HCT116 (cell line): ENCODE data around the gene TPT1. TPM values are rescaled to one million over a fixed set of nuclear protein-coding genes. Genes with fewer than 3 reads are reported as not detected.

ENCODE experiments used
- ATAC-seq: fragments of 200-7000 bp; cut with Tn5 transposase; 2 replicates; pipeline ENCODE4 v1.9.1; 2020; ENCODE audit warnings: mild to moderate bottlenecking, moderate library complexity
- BruUV-seq: library from RNA; stranded (reverse); fragments of 400-500 nt; replicated peaks from 2 replicates; lab custom pipeline; 2021; lab: Mats Ljungman, UMichigan
- CTCF ChIA-PET: fragments of 300-600 bp; sonication (Branson Sonifier 250); formaldehyde crosslinking; loops from one replicate; lab custom pipeline; 2021; ENCODE audit warnings: antibody characterized with exemption; lab: Charles Lee
- POLR2A ChIA-PET: fragments of 300-600, 350-600 bp; sonication (Branson Sonifier 250); formaldehyde crosslinking; loops from one replicate; lab custom pipeline; 2021; ENCODE audit warnings: antibody characterized with exemption; lab: Charles Lee
- RAD21 ChIA-PET, 2 experiments: fragments of 300-600 bp; sonication (Branson Sonifier 250); formaldehyde crosslinking; loops; one replicate each; lab custom pipeline; 2023; ENCODE audit warnings: low total read pairs in 2 of 2; ENCODE audit not compliant: uncharacterized antibody in 2 of 2, unreplicated experiment in 2 of 2, low non-redundant PET in 1 of 2; lab: Charles Lee
- DNase-seq: peaks from one replicate; pipeline ENCODE4 v3.0.0-alpha.2; 2010; ENCODE audit warnings: low read depth, low spot score
- H2AFZ ChIP-seq: fragments of 200-600 bp; shearing (Covaris generic), sonication (generic); 2 replicates; pipeline ENCODE4 v1.6.1; 2017; ENCODE audit warnings: low read depth, mixed run types, mixed read lengths, antibody characterized with exemption, low read length; ENCODE audit not compliant: poor library complexity, severe bottlenecking
- H3K27ac ChIP-seq: 2 replicates; pipeline ENCODE4 v1.5.1; 2012; ENCODE audit warnings: low read depth, low read length
- H3K27me3 ChIP-seq: fragments of 200-600 bp; sonication (generic); 2 replicates; pipeline ENCODE4 v1.6.1; 2016; ENCODE audit warnings: mixed run types, low read length, mixed read lengths; ENCODE audit not compliant: insufficient read depth
- H3K36me3 ChIP-seq, 2 experiments: fragments of 200-500 bp in 1 of 2; fragments of 200-600 bp in 1 of 2; sonication (Bioruptor generic) in 1 of 2; sonication (generic) in 1 of 2; 2 replicates each; pipeline versions ENCODE4 v1.5.1 to v1.6.1; 2014 to 2016; ENCODE audit warnings: low read length in 2 of 2, inconsistent platforms in 1 of 2, mixed read lengths in 1 of 2, mixed run types in 1 of 2; ENCODE audit not compliant: insufficient read depth in 2 of 2, control insufficient read depth in 1 of 2
- H3K4me1 ChIP-seq, 2 experiments: fragments of 200-600 bp in 1 of 2; sonication (generic) in 1 of 2; 2 replicates each; pipeline versions ENCODE4 v1.5.1 to v1.6.1; 2012 to 2017; ENCODE audit warnings: low read length in 2 of 2, inconsistent platforms in 1 of 2, mild to moderate bottlenecking in 1 of 2, mixed read lengths in 1 of 2, mixed run types in 1 of 2, moderate library complexity in 1 of 2; ENCODE audit not compliant: insufficient read depth in 2 of 2, control insufficient read depth in 1 of 2
- H3K4me2 ChIP-seq: fragments of 200-600 bp; sonication (generic); 2 replicates; pipeline ENCODE4 v1.6.1; 2017; ENCODE audit warnings: mixed run types, low read length, mixed read lengths
- H3K4me3 ChIP-seq, 2 experiments: fragments of 200-600 bp in 1 of 2; sonication (generic) in 1 of 2; replicated peaks in 1 of 2; 2 replicates each; pipeline ENCODE4 v1.5.1; 2011 to 2016; ENCODE audit warnings: low read length in 2 of 2, control low read depth in 1 of 2, low read depth in 1 of 2, mild to moderate bottlenecking in 1 of 2, mixed read lengths in 1 of 2, mixed run types in 1 of 2
- H3K79me2 ChIP-seq: fragments of 200-600 bp; sonication (generic); 2 replicates; pipeline ENCODE4 v1.6.1; 2017; ENCODE audit warnings: mild to moderate bottlenecking, mixed run types, low read length, moderate library complexity, mixed read lengths; ENCODE audit not compliant: insufficient read depth
- H3K9ac ChIP-seq: fragments of 200-600 bp; sonication (generic); 2 replicates; pipeline ENCODE4 v1.6.1; 2016; ENCODE audit warnings: low read length, mixed read lengths
- H3K9me2 ChIP-seq: fragments of 200-600 bp; sonication (generic), shearing (Covaris generic); 2 replicates; pipeline ENCODE4 v1.6.1; 2017; ENCODE audit warnings: mixed run types, mild to moderate bottlenecking, moderate library complexity; ENCODE audit not compliant: insufficient read depth
- H3K9me3 ChIP-seq, 2 experiments: fragments of 200-500 bp in 1 of 2; fragments of 200-600 bp in 1 of 2; sonication (Bioruptor generic) in 1 of 2; sonication (generic) in 1 of 2; 2 replicates each; pipeline ENCODE4 v1.6.1; 2014 to 2017; ENCODE audit warnings: low read length in 2 of 2, mixed read lengths in 2 of 2, inconsistent platforms in 1 of 2, low read depth in 1 of 2, mild to moderate bottlenecking in 1 of 2, mixed run types in 1 of 2, moderate library complexity in 1 of 2; ENCODE audit not compliant: control insufficient read depth in 1 of 2, insufficient read depth in 1 of 2
- H4K20me1 ChIP-seq: fragments of 200-600 bp; sonication (generic), shearing (Covaris generic); 2 replicates; pipeline ENCODE4 v1.6.1; 2017; ENCODE audit warnings: mixed run types, mild to moderate bottlenecking, moderate library complexity; ENCODE audit not compliant: insufficient read depth
- CEBPB ChIP-seq: IDR thresholded peaks from 2 replicates; pipeline ENCODE4 v1.6.1; 2012; ENCODE audit warnings: low read depth
- EZH2 ChIP-seq: fragments of 200-600 bp; sonication (generic); IDR thresholded peaks from 2 replicates; pipeline ENCODE4 v1.6.1; 2017; ENCODE audit warnings: antibody characterized with exemption, mixed run types
- FOSL1 ChIP-seq: IDR thresholded peaks from 2 replicates; pipeline ENCODE4 v1.6.1; 2012; ENCODE audit warnings: low read depth
- JUND ChIP-seq: IDR thresholded peaks from 2 replicates; pipeline ENCODE4 v1.6.1; 2012
- POLR2A ChIP-seq: IDR thresholded peaks from 2 replicates; pipeline ENCODE4 v1.7.0; 2011; ENCODE audit warnings: borderline replicate concordance; ENCODE audit not compliant: insufficient read depth, insufficient read length; ENCODE audit errors: extremely low read depth
- RAD21 ChIP-seq: IDR thresholded peaks from 2 replicates; pipeline ENCODE4 v1.6.1; 2012; ENCODE audit warnings: low read depth, mild to moderate bottlenecking
- SIN3A ChIP-seq: IDR thresholded peaks from 2 replicates; pipeline ENCODE4 v1.6.1; 2012; ENCODE audit warnings: low read depth
- SP1 ChIP-seq: IDR thresholded peaks from 2 replicates; pipeline ENCODE4 v1.6.1; 2012; ENCODE audit warnings: low read depth
- YY1 ChIP-seq: IDR thresholded peaks from 2 replicates; pipeline ENCODE4 v1.6.1; 2011; ENCODE audit warnings: low read length, low read depth, moderate library complexity, mild to moderate bottlenecking; ENCODE audit not compliant: insufficient replicate concordance; ENCODE audit errors: extremely low read depth
- intact Hi-C: fragments of 100-400 bp; cut with micrococcal nuclease; formaldehyde crosslinking; loops from 2 replicates; pipeline ENCODE4 v1.10.0; 2022
- total RNA-seq: library from RNA; stranded (reverse); gene quantifications from one replicate; pipeline ENCODE4 v1.2.1, GENCODE V29; 2021; ENCODE audit not compliant: unreplicated experiment
- TF ChIP-seq, protein P1 (sequence below), 3 experiments: fragments of 200-600 bp in 1 of 3; sonication (generic) in 1 of 3; IDR thresholded peaks in 2 of 3; conservative IDR thresholded peaks in 1 of 3; 2 replicates each; pipeline ENCODE4 v1.5.1; 2012 to 2017; ENCODE audit warnings: low read depth in 2 of 3, low read length in 2 of 3, antibody characterized with exemption in 1 of 3, borderline replicate concordance in 1 of 3, control low read depth in 1 of 3, mild to moderate bottlenecking in 1 of 3, mixed read lengths in 1 of 3, mixed run types in 1 of 3, moderate library complexity in 1 of 3; ENCODE audit not compliant: insufficient read depth in 1 of 3
- TF ChIP-seq, protein P2 (sequence below): IDR thresholded peaks from 2 replicates; pipeline ENCODE4 v1.6.1; 2012
- TF ChIP-seq, protein P3 (sequence below): IDR thresholded peaks from 2 replicates; pipeline ENCODE4 v1.6.1; 2011; ENCODE audit warnings: mild to moderate bottlenecking, low read length, moderate library complexity; ENCODE audit not compliant: insufficient replicate concordance; ENCODE audit errors: extremely low read depth

TPT1 gene
- total RNA-seq, 1 experiment from 2014 or later, result 2,859 TPM

- RAD21 ChIA-PET, result interaction anchor here in 1 of 2 experiments (0.7 kb wide), 1 partner anchor 92 kb away, joined by 3 read pairs; no protein-coding TSS in a partner anchor
- H3K4me1 ChIP-seq, result peaks cover 37 to 77% of the 10 kb centered on the region in 2 experiments
- ATAC-seq, result no peak
Observed at GRCh38 chr13:45364876-45365557, 24.0 kb upstream of the TPT1 start.

DNA sequence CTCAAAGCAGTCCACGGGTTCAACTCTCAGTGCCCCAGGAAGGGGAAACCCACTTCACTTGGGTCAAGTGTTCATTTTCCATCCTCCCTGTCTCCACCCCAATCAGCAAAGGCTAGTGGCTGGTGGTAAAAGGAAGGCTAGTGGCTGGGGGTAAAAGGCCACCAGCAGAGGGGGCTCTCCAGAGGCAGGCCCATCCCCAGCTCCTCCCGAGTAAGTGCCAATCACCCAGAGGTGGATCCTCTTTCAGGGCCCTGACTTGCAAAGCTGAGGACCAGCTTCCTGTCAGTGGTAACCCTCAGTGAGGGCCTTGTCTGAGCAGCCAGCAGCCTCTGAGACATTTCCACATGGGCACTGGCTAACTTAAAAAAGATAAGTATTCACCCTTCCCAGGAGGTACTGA is 22.0 kb upstream of the TPT1 start:
- RAD21 ChIA-PET, result no interaction called here
- peak; percentile 24 for ATAC-seq
- no peaks in the 10 kb centered on the region for H4K20me1 ChIP-seq
- no peak overlapping the region for H3K4me3 ChIP-seq
- BruUV-seq, result no TSS peak
- H3K9me2 ChIP-seq, result no peaks in the 10 kb centered on the region
- no peak overlapping the region for H3K27ac ChIP-seq
- CTCF ChIA-PET, result interaction anchor here (0.7 to 1.0 kb wide), 2 partner anchors 9 to 32 kb away, joined by 3 to 4 read pairs; no protein-coding TSS in a partner anchor
- intact Hi-C loops, result no loop called here
- TF ChIP-seq, protein P1, sequence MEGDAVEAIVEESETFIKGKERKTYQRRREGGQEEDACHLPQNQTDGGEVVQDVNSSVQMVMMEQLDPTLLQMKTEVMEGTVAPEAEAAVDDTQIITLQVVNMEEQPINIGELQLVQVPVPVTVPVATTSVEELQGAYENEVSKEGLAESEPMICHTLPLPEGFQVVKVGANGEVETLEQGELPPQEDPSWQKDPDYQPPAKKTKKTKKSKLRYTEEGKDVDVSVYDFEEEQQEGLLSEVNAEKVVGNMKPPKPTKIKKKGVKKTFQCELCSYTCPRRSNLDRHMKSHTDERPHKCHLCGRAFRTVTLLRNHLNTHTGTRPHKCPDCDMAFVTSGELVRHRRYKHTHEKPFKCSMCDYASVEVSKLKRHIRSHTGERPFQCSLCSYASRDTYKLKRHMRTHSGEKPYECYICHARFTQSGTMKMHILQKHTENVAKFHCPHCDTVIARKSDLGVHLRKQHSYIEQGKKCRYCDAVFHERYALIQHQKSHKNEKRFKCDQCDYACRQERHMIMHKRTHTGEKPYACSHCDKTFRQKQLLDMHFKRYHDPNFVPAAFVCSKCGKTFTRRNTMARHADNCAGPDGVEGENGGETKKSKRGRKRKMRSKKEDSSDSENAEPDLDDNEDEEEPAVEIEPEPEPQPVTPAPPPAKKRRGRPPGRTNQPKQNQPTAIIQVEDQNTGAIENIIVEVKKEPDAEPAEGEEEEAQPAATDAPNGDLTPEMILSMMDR (IDR thresholded peaks at IDR 0.05 in 2 of 3, conservative IDR thresholded peaks at IDR 0.05 in 1 of 3; ENCODE audit: borderline replicate concordance in 1 of 3, insufficient read depth in 1 of 3, low read depth in 2 of 3, low read length in 2 of 3), result peak in 2 of 3 experiments; percentile 48; a peak in 3 of 6 replicates
- TF ChIP-seq POLR2A (no peak), SP1 (no peak), JUND (no peak)
- TF ChIP-seq, protein P2, sequence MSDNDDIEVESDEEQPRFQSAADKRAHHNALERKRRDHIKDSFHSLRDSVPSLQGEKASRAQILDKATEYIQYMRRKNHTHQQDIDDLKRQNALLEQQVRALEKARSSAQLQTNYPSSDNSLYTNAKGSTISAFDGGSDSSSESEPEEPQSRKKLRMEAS, result no peak
- H3K4me2 ChIP-seq, result peak overlapping the region; percentile 85
- H3K36me3 ChIP-seq, result no peaks in the 10 kb centered on the region
- DNase-seq, result no peak
- no peak overlapping the region for H3K9ac ChIP-seq
- POLR2A ChIA-PET, result no interaction called here
- no peak overlapping the region for H2AFZ ChIP-seq
- no peaks in the 10 kb centered on the region for H3K27me3 ChIP-seq
- no peaks in the 10 kb centered on the region for H3K9me3 ChIP-seq
- H3K4me1 ChIP-seq, result peaks cover 32 to 68% of the 10 kb centered on the region in 2 experiments
- peaks cover 2% of the 10 kb centered on the region; the same call in 1 of the 2 replicates for H3K79me2 ChIP-seq

More at GRCh38 chr13:45364876-45365557, 24.0 kb upstream of the TPT1 start:
- no TSS peak for BruUV-seq
- TF ChIP-seq EZH2, result no peak
- TF ChIP-seq SIN3A, result no peak
- no peak for TF ChIP-seq FOSL1
- no peak for TF ChIP-seq YY1
- TF ChIP-seq, protein P3, sequence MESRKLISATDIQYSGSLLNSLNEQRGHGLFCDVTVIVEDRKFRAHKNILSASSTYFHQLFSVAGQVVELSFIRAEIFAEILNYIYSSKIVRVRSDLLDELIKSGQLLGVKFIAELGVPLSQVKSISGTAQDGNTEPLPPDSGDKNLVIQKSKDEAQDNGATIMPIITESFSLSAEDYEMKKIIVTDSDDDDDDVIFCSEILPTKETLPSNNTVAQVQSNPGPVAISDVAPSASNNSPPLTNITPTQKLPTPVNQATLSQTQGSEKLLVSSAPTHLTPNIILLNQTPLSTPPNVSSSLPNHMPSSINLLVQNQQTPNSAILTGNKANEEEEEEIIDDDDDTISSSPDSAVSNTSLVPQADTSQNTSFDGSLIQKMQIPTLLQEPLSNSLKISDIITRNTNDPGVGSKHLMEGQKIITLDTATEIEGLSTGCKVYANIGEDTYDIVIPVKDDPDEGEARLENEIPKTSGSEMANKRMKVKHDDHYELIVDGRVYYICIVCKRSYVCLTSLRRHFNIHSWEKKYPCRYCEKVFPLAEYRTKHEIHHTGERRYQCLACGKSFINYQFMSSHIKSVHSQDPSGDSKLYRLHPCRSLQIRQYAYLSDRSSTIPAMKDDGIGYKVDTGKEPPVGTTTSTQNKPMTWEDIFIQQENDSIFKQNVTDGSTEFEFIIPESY, result no peak
- no peak for TF ChIP-seq CEBPB
- TF ChIP-seq RAD21, result no peak
- ChIA-PET POLR2A (interaction anchor here (1.4 kb wide), 1 partner anchor 24 kb away, joined by 4 read pairs; the partner anchor contains the start of gene TPT1), CTCF (no interaction called here)
- Histone ChIP-seq H3K9me2 (no peaks in the 10 kb centered on the region), H4K20me1 (no peaks in the 10 kb centered on the region), H3K4me2 (peak overlapping the region; percentile 39), H3K9ac (no peak overlapping the region), H2AFZ (no peak overlapping the region), H3K9me3 (no peaks in the 10 kb centered on the region), H3K27me3 (no peaks in the 10 kb centered on the region), H3K4me3 (no peak overlapping the region), H3K27ac (peak overlapping the region; percentile 16; the same call in 1 of the 2 replicates), H3K79me2 (no peaks in the 10 kb centered on the region; the same call in 1 of the 2 replicates), H3K36me3 (no peaks in the 10 kb centered on the region)
- no peak for DNase-seq
- intact Hi-C loops, result no loop called here
